Endodermal cell (in vitro differentiated cells): ENCODE results near the gene GSTO2. TPM values are rescaled to one million over a fixed set of nuclear protein-coding genes. Genes with fewer than 3 reads are reported as not detected.

ENCODE experiments used
- DNase-seq: peaks from one replicate; pipeline ENCODE4 v3.0.0-alpha.2; 2017
- H3K27ac ChIP-seq: 2 replicates; pipeline ENCODE4 v1.5.1; 2013; ENCODE audit warnings: mild to moderate bottlenecking, low read depth, low read length, moderate library complexity
- H3K27me3 ChIP-seq: 2 replicates; pipeline ENCODE4 v1.6.1; 2013; ENCODE audit warnings: mild to moderate bottlenecking, low read length, moderate library complexity; ENCODE audit not compliant: insufficient read depth, control insufficient read depth, poor library complexity, severe bottlenecking
- H3K36me3 ChIP-seq: 2 replicates; pipeline ENCODE4 v1.7.0; 2013; ENCODE audit warnings: mild to moderate bottlenecking, low read length, moderate library complexity; ENCODE audit not compliant: control insufficient read depth, insufficient read depth
- H3K4me1 ChIP-seq: one replicate; pipeline ENCODE4 v1.7.0; 2013; ENCODE audit warnings: low read length; ENCODE audit not compliant: control insufficient read depth, insufficient read depth
- H3K4me3 ChIP-seq: 2 replicates; pipeline ENCODE4 v1.5.1; 2013; ENCODE audit warnings: mild to moderate bottlenecking, low read length, moderate library complexity
- H3K9ac ChIP-seq: 2 replicates; pipeline ENCODE4 v1.6.1; 2013; ENCODE audit warnings: mild to moderate bottlenecking, low read length, moderate library complexity; ENCODE audit not compliant: poor library complexity, severe bottlenecking; ENCODE audit errors: extremely low read depth
- H3K9me3 ChIP-seq: 2 replicates; pipeline ENCODE4 v1.6.1; 2013; ENCODE audit warnings: mild to moderate bottlenecking, low read length, moderate library complexity; ENCODE audit not compliant: control insufficient read depth
- H3K27ac Mint-ChIP-seq: 2 replicates; pipeline ENCODE4 v1.8.0; 2020; ENCODE audit warnings: mixed read lengths
- H3K27me3 Mint-ChIP-seq: 2 replicates; pipeline ENCODE4 v1.8.0; 2021; ENCODE audit warnings: mild to moderate bottlenecking, mixed read lengths; ENCODE audit not compliant: insufficient read depth
- H3K36me3 Mint-ChIP-seq: 2 replicates; pipeline ENCODE4 v1.8.0; 2020; ENCODE audit warnings: low read depth, mixed read lengths
- H3K4me1 Mint-ChIP-seq: 2 replicates; pipeline ENCODE4 v1.8.0; 2020; ENCODE audit warnings: mixed read lengths
- H3K4me3 Mint-ChIP-seq: 2 replicates; pipeline ENCODE4 v1.8.0; 2020; ENCODE audit warnings: mild to moderate bottlenecking, moderate library complexity, mixed read lengths
- H3K9me3 Mint-ChIP-seq: 2 replicates; pipeline ENCODE4 v1.8.0; 2020; ENCODE audit warnings: mild to moderate bottlenecking, mixed read lengths
- CTCF ChIP-seq: fragments of 200-600 bp; sonication (generic); conservative IDR thresholded peaks from 2 replicates; pipeline ENCODE4 v1.5.0; 2021; ENCODE audit warnings: antibody characterized with exemption, mild to moderate bottlenecking
- WGBS, 2 experiments: methylation state at CpG; one replicate each; pipeline versions ENCODE4 v1.1.5 to v1.1.7; 2013; ENCODE audit warnings: missing lambda C conversion rate in 2 of 2, mixed read lengths in 1 of 2; ENCODE audit not compliant: insufficient coverage in 1 of 2, insufficient read length in 1 of 2; 5-methylcytosine and 5-hydroxymethylcytosine counted together
- total RNA-seq, 2 donors: library from RNA; stranded (reverse); fragmentation: NEBNext Ultra II Directional in 1 of 2; extraction: Animal tissue kit (Norgen Biotek cat#: 25700) in 1 of 2; gene quantifications; 2 replicates in 1 of 2; 3 replicates in 1 of 2; pipeline ENCODE4 v1.2.1, GENCODE V29; 2021

GSTO2 gene
- total RNA-seq, 2 donors from 2014 or later = 17.8 to 18.8 TPM

- Histone ChIP-seq H3K36me3 (no peaks in the 10 kb centered on the region), H3K27ac (no peak overlapping the region), H3K9me3 (no peaks in the 10 kb centered on the region), H3K4me3 (no peak overlapping the region), H3K4me1 (no peaks in the 10 kb centered on the region), H3K27me3 (peaks cover 9% of the 10 kb centered on the region), H3K9ac (no peak overlapping the region)
- H3K4me1 Mint-ChIP-seq = peaks cover 6% of the 10 kb centered on the region
- H3K4me3 Mint-ChIP-seq = no peak overlapping the region
- peaks cover 3% of the 10 kb centered on the region for H3K36me3 Mint-ChIP-seq
- no peak overlapping the region for H3K27ac Mint-ChIP-seq
- peak; percentile 95 for DNase-seq
- 2 to 5% methylated on average over 12 to 24 of the region's 26 CpGs for WGBS, 2 experiments
- no peaks in the 10 kb centered on the region for H3K9me3 Mint-ChIP-seq
- TF ChIP-seq CTCF = peak; percentile 100
- H3K27me3 Mint-ChIP-seq = peaks cover 15% of the 10 kb centered on the region
These were observed 22.5 kb downstream of the GSTO2 start for GRCh38 chr10:104291439-104291951.

- H3K27me3 Mint-ChIP-seq = peaks cover 15% of the 10 kb centered on the region
- H3K27me3 ChIP-seq = peaks cover 9% of the 10 kb centered on the region
- no peak overlapping the region for H3K27ac Mint-ChIP-seq
- H3K36me3 ChIP-seq = no peaks in the 10 kb centered on the region
- peaks cover 8% of the 10 kb centered on the region for H3K4me1 Mint-ChIP-seq
- no peak overlapping the region for H3K9ac ChIP-seq
- 67 to 89% methylated on average over 1 to 2 of the region's 2 CpGs for WGBS, 2 experiments
- no peaks in the 10 kb centered on the region for H3K36me3 Mint-ChIP-seq
- DNase-seq = no peak
- no peaks in the 10 kb centered on the region for H3K4me1 ChIP-seq
- no peaks in the 10 kb centered on the region for H3K9me3 ChIP-seq
- no peak overlapping the region for H3K4me3 Mint-ChIP-seq
- no peaks in the 10 kb centered on the region for H3K9me3 Mint-ChIP-seq
- TF ChIP-seq CTCF = no peak
- no peak overlapping the region for H3K4me3 ChIP-seq
- no peak overlapping the region for H3K27ac ChIP-seq
These were observed 24.0 kb downstream of the GSTO2 start for GRCh38 chr10:104293011-104293410.

GRCh38 chr10:104293781-104294321, 24.9 kb downstream of the GSTO2 start:
- Mint-ChIP-seq H3K36me3 (no peaks in the 10 kb centered on the region), H3K27ac (no peak overlapping the region), H3K4me3 (no peak overlapping the region), H3K27me3 (peaks cover 15% of the 10 kb centered on the region), H3K9me3 (no peaks in the 10 kb centered on the region), H3K4me1 (peaks cover 8% of the 10 kb centered on the region)
- H3K27ac ChIP-seq = no peak overlapping the region
- no peaks in the 10 kb centered on the region for H3K4me1 ChIP-seq
- peaks cover 9% of the 10 kb centered on the region for H3K27me3 ChIP-seq
- H3K9me3 ChIP-seq = no peaks in the 10 kb centered on the region
- H3K36me3 ChIP-seq = no peaks in the 10 kb centered on the region
- WGBS, 2 experiments = 93 to 96% methylated on average over 3 to 4 of the region's 5 CpGs
- H3K9ac ChIP-seq = no peak overlapping the region
- no peak for TF ChIP-seq CTCF
- DNase-seq = no peak
- H3K4me3 ChIP-seq = no peak overlapping the region
